Mesendoderm (in vitro differentiated cells): Measurements from ENCODE around the gene DNAL1.

Experiments used
- DNase-seq: peaks from one replicate; pipeline ENCODE4 v3.0.0; 2013
- H2AK5ac ChIP-seq: 2 replicates; pipeline ENCODE4 v1.6.1; 2013; ENCODE audit warnings: low read length, inconsistent platforms
- H2BK120ac ChIP-seq: 2 replicates; pipeline ENCODE4 v1.6.1; 2013; ENCODE audit warnings: low read depth, mild to moderate bottlenecking, low read length, moderate library complexity, mixed read lengths
- H2BK15ac ChIP-seq: replicated peaks from 2 replicates; pipeline ENCODE4 v1.6.1; 2013; ENCODE audit warnings: low read depth, mild to moderate bottlenecking, moderate library complexity
- H2BK5ac ChIP-seq: 2 replicates; pipeline ENCODE4 v1.6.1; 2013; ENCODE audit warnings: low read length, inconsistent platforms
- H3K18ac ChIP-seq: 2 replicates; pipeline ENCODE4 v1.6.1; 2013; ENCODE audit warnings: mild to moderate bottlenecking, low read length, mixed read lengths
- H3K23ac ChIP-seq: one replicate; pipeline ENCODE4 v1.6.1; 2013; ENCODE audit warnings: low read length
- H3K27ac ChIP-seq: 2 replicates; pipeline ENCODE4 v1.5.1; 2013; ENCODE audit warnings: low read depth, mild to moderate bottlenecking, inconsistent platforms, low read length, moderate library complexity
- H3K27me3 ChIP-seq: 2 replicates; pipeline ENCODE4 v1.6.1; 2013; ENCODE audit warnings: low read length, control low read depth, mild to moderate bottlenecking, inconsistent platforms; ENCODE audit not compliant: insufficient read depth, poor library complexity
- H3K36me3 ChIP-seq: 2 replicates; pipeline ENCODE4 v1.6.1; 2013; ENCODE audit warnings: low read length, inconsistent platforms; ENCODE audit not compliant: control insufficient read depth, insufficient read depth
- H3K4ac ChIP-seq: one replicate; pipeline ENCODE4 v1.6.1; 2013; ENCODE audit warnings: low read depth, mild to moderate bottlenecking, low read length, moderate library complexity
- H3K4me1 ChIP-seq: 2 replicates; pipeline ENCODE4 v1.6.1; 2013; ENCODE audit warnings: low read depth, low read length, inconsistent platforms; ENCODE audit not compliant: control insufficient read depth
- H3K4me2 ChIP-seq: 2 replicates; pipeline ENCODE4 v1.6.1; 2013; ENCODE audit warnings: low read length
- H3K4me3 ChIP-seq: 2 replicates; pipeline ENCODE4 v1.5.1; 2013; ENCODE audit warnings: mild to moderate bottlenecking, low read length
- H3K56ac ChIP-seq: one replicate; pipeline ENCODE4 v1.6.1; 2013; ENCODE audit warnings: low read length
- H3K79me1 ChIP-seq: 2 replicates; pipeline ENCODE4 v1.6.1; 2013; ENCODE audit warnings: low read length, inconsistent platforms
- H3K79me2 ChIP-seq: 2 replicates; pipeline ENCODE4 v1.6.1; 2013; ENCODE audit warnings: mild to moderate bottlenecking, low read length; ENCODE audit not compliant: control insufficient read depth, insufficient read depth
- H3K9ac ChIP-seq: 2 replicates; pipeline ENCODE4 v1.6.1; 2013; ENCODE audit warnings: low read length, inconsistent platforms
- H4K5ac ChIP-seq: one replicate; pipeline ENCODE4 v1.6.1; 2013; ENCODE audit warnings: low read length
- H4K8ac ChIP-seq: one replicate; pipeline ENCODE4 v1.6.1; 2013; ENCODE audit warnings: low read depth, mild to moderate bottlenecking, control low read depth, low read length, moderate library complexity
- WGBS: extraction: QIAGEN DNeasy Blood & Tissue Kit; methylation state at CpG from one replicate; pipeline ENCODE4 v1.1.7; 2013; ENCODE audit warnings: low lambda C conversion rate, missing lambda C conversion rate; ENCODE audit not compliant: insufficient coverage; ENCODE audit errors: extremely low coverage; 5-methylcytosine and 5-hydroxymethylcytosine counted together

Gene DNAL1

DNA sequence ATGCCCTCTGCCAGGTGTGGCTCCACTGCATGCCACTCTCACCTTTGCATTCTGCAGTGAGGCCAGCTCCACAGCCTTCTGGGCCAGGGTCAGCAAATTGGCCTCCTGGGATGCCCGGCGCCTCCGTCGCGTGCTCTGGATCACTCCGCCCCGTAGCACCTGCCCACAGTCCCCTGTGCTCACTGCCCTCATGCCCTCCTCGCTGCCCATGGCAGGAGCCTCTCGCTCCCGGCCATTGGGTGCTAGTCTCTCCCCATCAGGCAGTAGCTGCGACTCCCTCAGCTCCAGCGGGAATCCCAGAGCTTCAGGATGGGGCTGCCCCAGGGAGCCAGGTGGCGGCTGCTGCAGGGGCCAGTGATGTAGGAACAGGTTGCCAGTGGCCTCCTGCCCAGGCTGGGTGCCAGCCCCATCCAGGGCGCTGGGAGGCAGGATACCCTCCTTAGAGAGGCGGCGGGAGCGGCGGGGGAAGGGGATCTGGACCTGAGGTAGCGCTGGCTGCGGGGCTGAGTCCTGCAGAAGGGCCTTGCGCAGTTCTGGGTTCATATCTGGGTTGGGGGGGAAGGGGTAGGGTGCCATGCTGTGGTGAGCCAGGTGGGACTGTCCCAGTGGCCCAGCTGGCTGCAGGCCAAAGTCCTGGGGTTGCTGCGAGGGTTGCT lies 93.9 kb downstream of the DNAL1 start:
- no peak overlapping the region for H2BK15ac ChIP-seq

DNA sequence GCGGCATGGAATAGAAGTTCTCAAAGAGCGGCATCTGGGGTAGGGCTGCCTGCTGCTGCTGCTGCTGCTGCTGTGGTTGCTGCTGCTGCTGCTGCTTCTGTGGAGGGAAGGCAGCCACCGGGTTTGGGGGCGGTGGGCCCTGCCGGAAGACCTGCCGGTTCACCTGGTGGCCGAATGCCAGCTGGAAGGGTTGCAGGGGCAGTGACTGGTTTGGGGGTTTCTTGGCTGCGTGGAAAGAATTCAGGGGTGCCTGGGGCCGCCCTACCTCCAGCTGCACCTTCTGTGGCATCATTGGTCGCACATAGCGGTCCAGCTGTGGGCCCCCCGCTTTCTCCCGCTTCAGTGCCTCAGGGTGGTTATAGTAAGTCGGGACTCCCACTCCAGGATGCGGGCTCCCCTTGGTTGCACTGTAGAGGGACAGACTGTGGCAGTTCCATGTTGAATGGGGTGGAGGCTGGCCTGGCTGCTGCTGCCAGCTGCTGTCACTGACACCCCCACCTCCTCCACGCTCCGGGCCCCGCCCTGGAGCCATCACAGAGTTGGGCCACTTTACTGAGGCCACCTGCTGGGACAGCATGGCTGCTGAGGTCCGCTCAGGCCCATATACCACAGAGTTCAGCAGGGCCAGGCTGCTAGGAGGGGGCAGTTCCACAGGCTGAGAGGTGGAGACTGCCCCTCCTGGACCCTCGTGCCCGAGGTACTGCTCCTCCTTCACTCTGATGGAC lies 94.5 kb downstream of the DNAL1 start:
- no peak overlapping the region for H4K8ac ChIP-seq
- peaks cover 10% of the 10 kb centered on the region for H3K79me1 ChIP-seq
- H3K23ac ChIP-seq, result no peak overlapping the region
- H3K18ac ChIP-seq, result no peak overlapping the region
- WGBS, result no CpG with 5 or more reads among the region's 21 CpGs
- H3K36me3 ChIP-seq, result peaks cover 3% of the 10 kb centered on the region
- no peak overlapping the region for H3K4me2 ChIP-seq
- no peak overlapping the region for H3K9ac ChIP-seq
- no peak overlapping the region for H2AK5ac ChIP-seq
- H2BK120ac ChIP-seq, result no peak overlapping the region
- H4K5ac ChIP-seq, result no peak overlapping the region
- no peak for DNase-seq
- H3K56ac ChIP-seq, result no peak overlapping the region
- no peak overlapping the region for H3K4ac ChIP-seq
- no peak overlapping the region for H3K27ac ChIP-seq
- no peak overlapping the region for H2BK5ac ChIP-seq
- H3K4me3 ChIP-seq, result no peak overlapping the region
- H3K27me3 ChIP-seq, result no peaks in the 10 kb centered on the region
- peaks cover 10% of the 10 kb centered on the region for H3K4me1 ChIP-seq
- no peaks in the 10 kb centered on the region for H3K79me2 ChIP-seq
- H2BK15ac ChIP-seq, result no peak overlapping the region

More for the DNA sequence above, 93.9 kb downstream of the DNAL1 start:
- H3K27me3 ChIP-seq, result no peaks in the 10 kb centered on the region
- H3K36me3 ChIP-seq, result peaks cover 3% of the 10 kb centered on the region
- no peak overlapping the region for H2BK5ac ChIP-seq
- no peak overlapping the region for H3K27ac ChIP-seq
- H3K18ac ChIP-seq, result no peak overlapping the region
- no CpG with 5 or more reads among the region's 22 CpGs for whole genome bisulfite sequencing
- peaks cover 7% of the 10 kb centered on the region for H3K79me1 ChIP-seq
- no peak overlapping the region for H3K56ac ChIP-seq
- DNase-seq, result no peak
- H3K4me3 ChIP-seq, result no peak overlapping the region
- no peak overlapping the region for H3K9ac ChIP-seq
- no peak overlapping the region for H4K5ac ChIP-seq
- no peak overlapping the region for H3K4me2 ChIP-seq
- no peaks in the 10 kb centered on the region for H3K79me2 ChIP-seq
- no peak overlapping the region for H2BK120ac ChIP-seq
- peaks cover 10% of the 10 kb centered on the region for H3K4me1 ChIP-seq
- H2AK5ac ChIP-seq, result no peak overlapping the region
- no peak overlapping the region for H3K23ac ChIP-seq
- H3K4ac ChIP-seq, result no peak overlapping the region
- no peak overlapping the region for H4K8ac ChIP-seq

DNA sequence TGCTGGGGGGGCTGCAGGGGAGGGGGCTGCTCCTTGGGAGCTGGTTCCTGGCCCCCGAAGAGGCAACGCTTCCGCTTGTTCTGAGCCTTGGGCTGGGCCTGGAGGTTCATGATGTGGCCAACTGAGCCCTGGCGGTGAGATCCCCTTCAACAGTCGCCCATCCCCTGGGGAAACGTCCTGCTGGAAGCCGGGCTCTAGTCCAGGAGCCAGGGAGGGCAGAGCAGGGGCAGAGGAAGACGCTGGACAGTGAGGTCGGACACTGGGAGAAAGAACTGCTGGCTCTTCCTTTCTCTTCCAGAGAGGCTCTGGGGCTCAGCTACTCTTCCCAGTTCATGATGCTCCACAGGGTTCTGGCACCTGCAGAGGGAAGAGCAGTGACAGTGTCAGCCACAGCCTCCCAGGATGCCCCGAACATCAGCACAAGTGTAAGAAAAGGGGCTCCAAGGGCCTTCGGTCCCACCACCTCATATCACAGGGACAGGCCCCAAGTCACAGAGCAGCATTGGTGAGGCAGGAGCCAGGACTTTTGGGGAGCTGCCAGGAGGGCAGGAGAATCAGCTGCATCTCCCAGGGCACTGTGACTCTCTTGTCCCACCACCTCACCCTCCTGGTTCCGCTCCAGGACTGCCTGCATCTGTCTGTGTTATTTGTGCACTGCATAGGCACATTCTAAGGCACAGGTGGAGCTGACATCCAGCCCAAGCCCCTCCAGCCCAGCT lies 95.3 kb downstream of the DNAL1 start:
- Histone ChIP-seq H4K5ac (no peak overlapping the region), H3K18ac (no peak overlapping the region), H2AK5ac (no peak overlapping the region), H3K9ac (no peak overlapping the region), H3K56ac (no peak overlapping the region), H4K8ac (no peak overlapping the region), H3K36me3 (peaks cover 3% of the 10 kb centered on the region), H3K27me3 (no peaks in the 10 kb centered on the region), H3K4me1 (peaks cover 10% of the 10 kb centered on the region), H3K79me1 (peaks cover 13% of the 10 kb centered on the region), H2BK15ac (no peak overlapping the region), H3K4me3 (no peak overlapping the region), H3K4me2 (no peak overlapping the region), H2BK5ac (no peak overlapping the region), H3K79me2 (peaks cover 6% of the 10 kb centered on the region), H3K4ac (no peak overlapping the region), H3K27ac (no peak overlapping the region), H3K23ac (no peak overlapping the region), H2BK120ac (no peak overlapping the region)
- no peak for DNase-seq
- WGBS, result no CpG with 5 or more reads among the region's 12 CpGs

DNA sequence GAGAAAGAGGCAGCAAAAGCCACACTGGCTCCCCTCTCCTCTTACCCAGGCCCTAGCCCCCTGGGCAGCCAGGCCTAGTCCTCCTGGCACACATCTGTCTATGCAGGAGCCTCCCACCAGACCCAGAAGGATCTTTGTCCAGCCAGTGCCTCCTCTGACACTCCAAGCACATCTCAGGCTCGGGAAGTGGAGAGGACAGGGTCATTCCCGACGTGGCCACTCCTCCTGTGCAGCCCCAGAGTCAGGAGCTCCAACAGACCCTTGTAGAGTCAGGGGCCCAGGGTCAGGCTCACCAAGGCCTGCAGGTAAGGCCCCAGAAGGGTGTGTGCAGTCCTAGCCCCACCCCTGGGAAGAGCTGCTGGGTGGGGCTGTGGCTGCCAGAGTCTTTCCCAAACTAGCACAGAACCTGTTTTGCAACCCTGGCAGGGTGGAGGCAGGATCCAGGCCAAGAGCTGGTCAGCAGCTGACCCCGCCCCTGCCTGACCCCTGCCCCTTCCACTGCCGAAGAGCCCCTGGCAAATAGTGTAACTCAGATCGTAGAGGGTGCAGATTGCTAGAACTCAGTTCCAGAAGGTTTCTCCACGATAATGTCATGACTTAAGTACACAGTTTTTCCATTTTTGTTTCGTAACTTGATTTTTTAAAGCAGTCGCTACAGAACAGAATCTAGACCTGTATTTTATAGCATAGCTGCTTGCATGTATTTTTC lies 96.0 kb downstream of the DNAL1 start:
- no peak overlapping the region for H2BK5ac ChIP-seq
- no peak overlapping the region for H3K23ac ChIP-seq
- no peaks in the 10 kb centered on the region for H3K27me3 ChIP-seq
- no peak overlapping the region for H3K4me3 ChIP-seq
- peak overlapping the region; percentile 28 for H3K27ac ChIP-seq
- peaks cover 3% of the 10 kb centered on the region for H3K36me3 ChIP-seq
- peak overlapping the region; percentile 76 for H3K56ac ChIP-seq
- H4K5ac ChIP-seq, result no peak overlapping the region
- peaks cover 10% of the 10 kb centered on the region for H3K4me1 ChIP-seq
- H3K79me2 ChIP-seq, result peaks cover 10% of the 10 kb centered on the region
- peaks cover 18% of the 10 kb centered on the region for H3K79me1 ChIP-seq
- H2BK15ac ChIP-seq, result no peak overlapping the region
- no CpG with 5 or more reads among the region's 9 CpGs for WGBS
- DNase-seq, result peak; percentile 67
- no peak overlapping the region for H3K18ac ChIP-seq
- no peak overlapping the region for H2AK5ac ChIP-seq
- peak overlapping the region; percentile 39 for H3K9ac ChIP-seq
- H3K4ac ChIP-seq, result no peak overlapping the region
- no peak overlapping the region for H2BK120ac ChIP-seq
- no peak overlapping the region for H3K4me2 ChIP-seq
- H4K8ac ChIP-seq, result no peak overlapping the region

DNA sequence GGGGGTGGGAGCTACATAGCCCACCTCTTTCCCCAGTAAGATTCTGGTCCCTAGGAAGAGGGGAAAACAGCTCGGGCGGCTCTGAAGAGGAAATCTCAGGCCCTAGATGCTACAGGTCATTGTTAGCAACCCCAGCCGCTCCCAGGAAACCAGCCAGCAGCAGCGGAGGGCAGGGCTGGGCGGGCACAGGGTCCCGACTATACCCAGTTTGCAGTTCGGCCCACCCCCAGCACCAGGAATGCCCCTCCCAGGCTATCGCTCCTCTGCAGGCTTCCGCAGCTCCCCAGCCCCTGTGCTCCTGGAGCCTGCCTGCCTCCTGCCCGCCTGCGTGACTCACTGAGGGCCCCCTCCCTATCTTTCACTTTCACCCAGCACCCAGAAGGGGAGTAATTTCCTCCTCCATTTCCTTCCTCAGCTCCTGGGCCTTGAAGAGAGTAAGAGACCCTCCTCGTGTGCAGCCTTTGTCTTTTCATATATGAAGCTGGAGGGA lies 96.6 kb downstream of the DNAL1 start:
- Histone ChIP-seq H3K27me3 (no peaks in the 10 kb centered on the region), H3K36me3 (peaks cover 3% of the 10 kb centered on the region), H3K9ac (peak overlapping the region; percentile 53), H2BK120ac (no peak overlapping the region), H3K4me3 (no peak overlapping the region), H3K4ac (peak overlapping the region; percentile 39), H3K56ac (peak overlapping the region; percentile 76), H3K4me2 (peak overlapping the region; percentile 23), H2BK15ac (no peak overlapping the region), H3K4me1 (peaks cover 10% of the 10 kb centered on the region), H3K23ac (no peak overlapping the region), H2BK5ac (no peak overlapping the region), H3K27ac (peak overlapping the region; percentile 28), H2AK5ac (no peak overlapping the region), H3K79me2 (peaks cover 13% of the 10 kb centered on the region), H4K8ac (no peak overlapping the region), H4K5ac (no peak overlapping the region), H3K79me1 (peaks cover 18% of the 10 kb centered on the region), H3K18ac (no peak overlapping the region)
- DNase-seq, result peak; percentile 90
- no CpG with 5 or more reads among the region's 12 CpGs for WGBS
